Measurements from ENCODE around the gene TAF1C.
"Not testable (repeated sequence)": the region's sequence is repeated elsewhere in the genome, so short reads cannot be mapped to it uniquely, and the experiment has no call there.

The TAF1C gene, protein sequence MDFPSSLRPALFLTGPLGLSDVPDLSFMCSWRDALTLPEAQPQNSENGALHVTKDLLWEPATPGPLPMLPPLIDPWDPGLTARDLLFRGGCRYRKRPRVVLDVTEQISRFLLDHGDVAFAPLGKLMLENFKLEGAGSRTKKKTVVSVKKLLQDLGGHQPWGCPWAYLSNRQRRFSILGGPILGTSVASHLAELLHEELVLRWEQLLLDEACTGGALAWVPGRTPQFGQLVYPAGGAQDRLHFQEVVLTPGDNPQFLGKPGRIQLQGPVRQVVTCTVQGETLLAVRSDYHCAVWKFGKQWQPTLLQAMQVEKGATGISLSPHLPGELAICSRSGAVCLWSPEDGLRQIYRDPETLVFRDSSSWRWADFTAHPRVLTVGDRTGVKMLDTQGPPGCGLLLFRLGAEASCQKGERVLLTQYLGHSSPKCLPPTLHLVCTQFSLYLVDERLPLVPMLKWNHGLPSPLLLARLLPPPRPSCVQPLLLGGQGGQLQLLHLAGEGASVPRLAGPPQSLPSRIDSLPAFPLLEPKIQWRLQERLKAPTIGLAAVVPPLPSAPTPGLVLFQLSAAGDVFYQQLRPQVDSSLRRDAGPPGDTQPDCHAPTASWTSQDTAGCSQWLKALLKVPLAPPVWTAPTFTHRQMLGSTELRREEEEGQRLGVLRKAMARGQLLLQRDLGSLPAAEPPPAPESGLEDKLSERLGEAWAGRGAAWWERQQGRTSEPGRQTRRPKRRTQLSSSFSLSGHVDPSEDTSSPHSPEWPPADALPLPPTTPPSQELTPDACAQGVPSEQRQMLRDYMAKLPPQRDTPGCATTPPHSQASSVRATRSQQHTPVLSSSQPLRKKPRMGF

DNA sequence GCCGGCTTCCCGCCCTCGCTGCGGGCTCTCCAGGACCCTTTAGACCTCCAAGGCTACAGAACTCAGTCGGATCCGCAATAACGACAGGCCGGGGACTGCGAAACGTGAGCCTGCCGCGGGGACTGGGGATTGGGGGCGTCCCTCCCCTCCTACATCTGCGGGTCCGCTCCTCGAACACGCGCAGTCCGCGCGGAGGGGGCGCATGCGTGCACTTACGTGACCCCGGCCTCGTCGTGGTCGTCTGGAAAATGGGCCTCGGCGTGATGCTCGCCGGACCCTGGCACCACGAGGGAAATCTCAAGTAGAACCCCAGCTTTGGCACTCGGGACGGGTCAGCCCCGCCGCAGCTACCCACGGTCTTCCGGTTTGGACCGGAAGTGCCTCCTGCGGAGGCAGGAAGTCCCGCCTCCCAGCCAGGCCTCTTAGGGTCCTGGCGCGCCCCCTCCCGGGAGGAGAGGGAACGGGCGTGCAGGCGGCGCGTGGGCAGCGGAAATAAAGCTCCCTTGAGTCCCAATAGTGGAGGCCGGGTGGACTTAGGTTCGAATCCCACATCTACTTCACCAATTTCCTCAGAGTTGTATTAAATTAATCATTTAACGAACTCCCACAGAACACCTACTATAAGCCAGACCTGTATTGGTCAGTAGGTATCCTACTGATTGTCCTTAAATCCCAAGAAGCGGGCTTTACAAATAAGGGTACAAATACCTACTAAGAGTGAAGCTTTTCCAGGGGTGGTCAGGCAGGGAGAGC lies at the start of gene TAF1C:
Gene TAF1C, minus strand, starts transcription at position 373 of the 753 bp plus-strand sequence. CDS start 2,069 bp downstream, outside the sequence.
- DNase-seq (ENCODE audit: low read depth), result peak; percentile 95

DNA sequence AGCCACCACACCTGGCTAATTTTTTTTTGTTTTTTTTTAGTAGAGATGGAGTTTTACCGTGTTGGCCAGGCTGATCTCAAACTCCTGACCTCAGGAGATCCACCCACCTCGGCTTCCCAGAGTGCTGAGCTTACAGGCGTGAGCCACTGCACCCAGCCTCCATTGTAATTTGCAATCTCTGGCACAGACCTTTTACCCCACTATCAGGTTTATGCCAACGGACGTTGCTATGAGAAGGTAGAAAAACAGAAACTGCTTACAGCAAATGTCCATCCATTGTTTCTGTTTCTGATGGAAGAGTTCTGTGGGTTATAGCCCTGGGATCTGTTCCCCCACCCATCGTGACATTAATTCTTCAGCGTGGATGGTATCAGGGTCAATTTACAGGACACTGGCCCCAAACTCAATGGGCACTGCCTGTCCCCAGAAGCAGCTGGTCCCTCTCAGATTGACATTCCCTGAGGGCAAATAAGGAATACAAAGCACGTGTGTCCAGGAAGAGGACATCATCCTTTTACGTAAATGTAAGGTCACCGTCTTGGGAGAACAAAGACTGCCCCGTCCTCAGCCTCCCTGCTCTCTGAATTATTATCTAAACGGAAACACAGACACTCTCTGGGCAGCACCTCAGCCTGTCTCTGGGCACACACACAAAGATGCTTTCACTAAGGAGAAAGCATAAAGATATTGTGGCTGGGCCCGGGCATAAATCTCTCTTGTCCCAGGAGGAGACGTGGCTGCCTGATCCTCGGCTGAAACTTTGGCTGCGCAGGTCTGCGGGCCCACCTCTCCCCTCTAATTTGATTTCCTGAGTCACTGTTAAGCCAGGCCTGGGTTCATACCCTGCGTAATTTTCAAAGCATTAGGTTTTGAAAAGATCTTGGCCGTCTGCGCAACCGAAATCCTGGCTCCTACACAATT lies 47.7 kb upstream of the TAF1C start:
- no peak for DNase-seq (ENCODE audit: low read depth)

DNA sequence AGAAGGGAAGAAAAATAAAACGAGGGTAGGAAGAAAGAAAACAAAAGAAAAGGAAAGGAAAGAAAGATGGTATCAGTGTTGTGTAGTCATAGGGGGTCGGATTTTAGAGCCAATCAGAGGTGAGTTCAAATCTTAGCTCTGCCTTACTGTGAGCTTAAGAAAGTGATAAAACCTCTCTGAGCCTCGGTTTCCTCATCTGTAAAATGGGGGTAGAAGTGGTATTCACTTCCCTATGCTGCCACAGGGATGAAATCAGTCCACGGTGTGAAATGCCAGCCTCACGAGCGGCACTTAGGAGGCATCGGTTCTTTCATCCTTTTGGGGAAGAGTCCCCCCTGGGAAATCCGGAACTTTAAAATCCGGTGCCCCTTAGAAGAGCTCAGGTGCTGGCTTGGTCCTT lies 46.9 kb upstream of the TAF1C start:
- no peak for DNase-seq (ENCODE audit: low read depth)

- DNase-seq (ENCODE audit: low read depth), result no peak
Measured at GRCh38 chr16:84232969-84233368, 46.1 kb upstream of the TAF1C start.

DNA sequence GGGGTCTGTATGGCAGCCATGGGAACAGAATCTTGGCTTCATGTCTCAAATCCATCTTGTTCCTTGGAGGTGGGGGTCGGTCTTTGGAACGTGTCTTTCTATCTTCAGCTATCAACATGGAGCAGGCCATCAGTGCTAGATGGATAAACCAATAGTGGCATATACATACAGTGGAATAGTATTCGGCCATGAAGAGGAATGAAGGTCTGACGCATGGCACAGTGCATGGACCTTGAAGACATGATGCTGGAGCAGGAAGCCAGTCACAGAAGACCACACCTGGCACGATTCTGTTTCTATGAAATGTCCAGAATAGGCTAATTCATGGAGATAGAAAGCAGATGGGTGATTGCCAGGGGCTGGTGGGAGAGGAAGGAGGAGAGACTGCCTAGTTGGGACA lies 45.2 kb upstream of the TAF1C start:
- no peak for DNase-seq (ENCODE audit: low read depth)

DNA sequence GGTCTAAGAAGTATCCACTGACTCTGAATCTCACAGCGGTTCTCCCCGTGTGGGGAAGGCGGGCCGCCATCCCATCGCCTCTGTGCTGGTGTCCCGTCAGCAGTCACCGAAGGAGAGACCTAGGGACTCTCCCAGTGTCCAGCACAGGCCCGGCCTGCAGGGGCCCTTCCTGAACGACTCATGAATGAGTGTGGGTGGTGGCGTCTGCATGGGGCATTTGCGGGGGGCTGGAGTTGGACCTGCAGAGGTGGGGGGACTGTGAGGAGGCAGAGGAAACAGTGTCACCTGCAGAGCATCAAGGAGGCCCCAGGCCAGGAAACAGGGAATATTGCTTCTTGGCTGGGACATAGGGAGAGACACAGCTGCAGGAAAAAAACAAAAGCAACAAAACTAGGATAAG lies 42.6 kb upstream of the TAF1C start:
- DNase-seq (ENCODE audit: low read depth), result no peak

DNA sequence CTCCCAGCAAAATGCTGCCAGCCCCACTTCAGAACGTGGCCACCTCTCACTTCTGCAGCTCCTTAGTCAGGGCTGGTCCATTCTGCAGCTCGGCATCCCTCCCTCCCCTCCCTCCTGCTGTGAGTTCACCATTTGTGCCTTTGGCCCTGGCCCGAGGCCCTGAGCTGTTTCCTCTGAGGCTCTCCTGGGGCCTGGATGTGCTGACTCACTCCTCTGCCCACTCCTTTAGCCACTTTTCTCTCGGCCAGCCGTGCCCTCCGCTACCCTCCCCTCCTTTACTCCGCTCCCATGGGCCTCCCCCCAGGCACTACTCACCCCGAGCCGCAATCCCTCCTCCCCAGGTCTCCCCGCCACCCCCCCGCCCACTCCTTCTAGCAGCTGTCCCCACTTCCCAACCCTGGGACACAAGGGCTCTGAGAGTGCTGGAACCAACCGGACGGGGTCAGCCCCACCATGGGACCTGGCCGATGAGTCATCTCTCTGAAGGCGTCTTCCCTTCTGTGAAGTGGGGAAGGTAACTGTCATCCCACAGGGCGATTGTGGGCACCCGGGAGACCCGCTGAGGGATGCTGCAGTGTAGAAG lies 41.5 kb upstream of the TAF1C start:
- peak; percentile 81 for DNase-seq (ENCODE audit: low read depth)

- DNase-seq (ENCODE audit: low read depth), result no peak
Measured at GRCh38 chr16:84227548-84227947, 40.7 kb upstream of the TAF1C start.

DNA sequence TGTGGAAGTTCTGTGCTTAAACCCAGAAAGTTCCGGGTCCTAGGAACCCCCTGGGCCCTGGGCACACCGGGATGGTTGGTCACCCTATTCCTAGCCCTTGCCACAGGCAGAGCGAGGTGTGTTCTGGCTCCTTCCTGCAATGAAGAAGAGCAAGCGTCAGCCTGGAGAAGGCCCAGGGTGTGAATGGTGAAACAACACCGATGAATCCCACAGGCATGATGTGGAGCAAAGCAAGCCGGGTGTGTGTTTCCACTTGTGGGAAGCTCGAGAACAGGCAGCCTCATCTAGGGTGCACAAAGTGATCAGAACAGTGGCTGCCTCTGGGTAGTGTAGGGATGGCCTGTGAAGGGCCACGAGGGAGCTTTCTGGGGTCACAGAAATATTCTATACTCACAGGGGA lies 39.2 kb upstream of the TAF1C start:
- DNase-seq (ENCODE audit: low read depth), result no peak

- DNase-seq (ENCODE audit: low read depth), result no peak
Measured at GRCh38 chr16:84225571-84225970, 38.7 kb upstream of the TAF1C start.

DNA sequence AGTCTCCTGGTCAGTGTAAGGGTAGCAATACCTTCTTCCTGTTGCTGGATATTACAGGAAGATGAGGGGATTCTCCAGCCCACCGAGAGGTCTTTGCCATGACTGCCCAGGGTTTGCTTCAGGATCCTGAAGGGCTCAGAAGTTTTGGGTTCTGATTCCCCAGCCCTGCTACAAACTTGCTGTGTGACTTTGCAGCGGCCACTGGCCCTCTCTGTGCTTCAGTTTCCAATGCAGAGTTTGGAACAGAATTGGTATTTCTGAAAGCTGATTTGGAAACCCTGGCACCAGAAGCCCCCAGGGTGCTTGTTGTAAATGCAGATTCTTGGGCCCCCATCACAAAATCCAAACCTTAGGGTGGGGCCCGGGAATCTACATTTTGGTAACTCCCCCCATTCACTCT lies 38.3 kb upstream of the TAF1C start:
- DNase-seq (ENCODE audit: low read depth), result no peak

DNA sequence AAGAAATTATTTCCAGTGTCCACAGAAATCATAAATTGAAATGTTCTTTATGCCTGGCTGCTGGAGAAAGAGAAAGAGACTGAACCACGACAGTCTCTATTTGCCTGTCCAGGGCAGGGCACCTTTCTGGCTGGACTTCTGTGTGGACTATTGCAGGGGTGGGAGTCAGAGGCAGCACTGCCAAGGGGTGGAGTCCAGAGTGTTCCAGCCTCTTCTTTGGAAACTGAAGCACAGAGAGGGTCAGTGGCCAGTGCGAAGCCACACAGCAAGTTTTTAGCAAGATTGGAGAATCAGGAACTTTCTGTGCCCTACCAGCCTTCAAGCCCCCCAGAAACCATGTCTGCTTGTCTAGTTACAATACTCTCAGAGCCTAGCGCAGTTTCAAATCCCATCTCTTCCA lies 37.7 kb upstream of the TAF1C start:
- DNase-seq (ENCODE audit: low read depth), result no peak

- no peak for DNase-seq (ENCODE audit: low read depth)
Measured at GRCh38 chr16:84223456-84223855, 36.6 kb upstream of the TAF1C start.

GRCh38 chr16:84220851-84221250 lies 34.0 kb upstream of the TAF1C start:
- DNase-seq (ENCODE audit: low read depth), result no peak

DNA sequence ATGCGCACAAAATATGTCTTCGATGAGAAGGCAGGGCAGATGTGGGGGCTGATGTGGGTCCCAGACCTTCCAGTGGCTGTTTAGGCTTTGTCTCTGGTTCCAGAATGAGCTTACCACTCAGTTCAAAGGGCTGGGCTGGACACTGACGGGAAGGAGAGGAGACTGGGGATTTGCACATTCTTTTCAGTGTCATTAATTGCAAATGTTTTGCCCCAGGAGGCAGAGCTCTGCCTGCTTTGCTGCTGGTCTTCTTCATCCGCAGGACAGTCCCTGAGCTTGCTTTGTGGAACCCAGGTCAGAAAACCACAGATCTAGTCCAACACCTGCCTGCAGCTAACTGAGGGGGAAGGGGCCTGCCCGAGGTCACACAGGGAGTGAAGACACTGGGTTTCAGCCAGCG lies 32.1 kb upstream of the TAF1C start:
- DNase-seq (ENCODE audit: low read depth), result no peak

DNA sequence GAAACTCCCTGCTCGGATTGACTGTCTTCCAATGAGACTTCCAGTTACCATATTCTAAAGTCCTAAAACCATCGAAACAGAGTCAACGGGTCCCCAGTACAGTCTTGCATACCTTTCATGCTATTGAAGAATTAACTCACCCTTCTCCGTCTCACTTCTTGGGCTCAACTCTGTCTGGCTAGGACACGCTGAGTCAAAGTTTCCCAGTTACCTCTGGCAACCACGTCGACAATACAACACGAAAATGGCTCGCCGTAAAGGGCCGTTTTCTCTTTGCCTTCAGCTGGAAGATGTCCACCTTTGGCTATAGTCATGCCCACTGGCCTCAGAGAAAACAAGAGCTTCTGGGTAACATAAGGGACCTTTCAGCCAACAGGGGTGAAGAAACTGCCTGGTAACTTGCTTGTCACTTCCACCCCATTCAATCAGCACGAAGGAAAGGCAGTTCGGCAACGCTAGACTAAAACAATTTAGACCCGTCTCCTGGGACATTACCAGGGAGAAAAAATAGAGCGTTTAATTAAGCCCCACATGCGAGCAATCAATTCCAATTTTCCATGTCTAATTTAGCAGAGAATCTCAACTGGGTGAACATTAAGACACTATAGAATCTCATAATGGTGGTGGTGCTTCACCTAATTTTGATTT lies 31.4 kb upstream of the TAF1C start:
- no peak for DNase-seq (ENCODE audit: low read depth)

DNA sequence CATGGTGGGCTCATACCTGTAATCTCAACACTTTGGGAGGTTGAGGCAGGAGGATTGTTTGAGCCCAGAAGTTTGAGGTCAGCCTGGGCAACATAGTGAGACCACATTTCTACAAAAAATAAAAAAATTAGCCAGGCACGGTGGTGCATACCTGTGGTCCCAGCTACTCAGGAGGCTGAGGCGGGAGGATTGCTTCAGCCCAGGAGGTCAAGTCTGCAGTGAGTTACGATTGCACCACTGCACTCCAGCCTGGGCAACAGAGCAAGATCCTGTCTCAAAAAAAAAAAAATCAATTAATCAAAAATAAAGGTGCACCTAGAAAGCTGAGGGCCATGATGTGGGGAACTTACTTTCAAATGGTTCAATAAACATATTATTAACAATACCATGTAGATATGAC lies 29.3 kb upstream of the TAF1C start:
- not testable (repeated sequence) for DNase-seq (ENCODE audit: low read depth)

DNA sequence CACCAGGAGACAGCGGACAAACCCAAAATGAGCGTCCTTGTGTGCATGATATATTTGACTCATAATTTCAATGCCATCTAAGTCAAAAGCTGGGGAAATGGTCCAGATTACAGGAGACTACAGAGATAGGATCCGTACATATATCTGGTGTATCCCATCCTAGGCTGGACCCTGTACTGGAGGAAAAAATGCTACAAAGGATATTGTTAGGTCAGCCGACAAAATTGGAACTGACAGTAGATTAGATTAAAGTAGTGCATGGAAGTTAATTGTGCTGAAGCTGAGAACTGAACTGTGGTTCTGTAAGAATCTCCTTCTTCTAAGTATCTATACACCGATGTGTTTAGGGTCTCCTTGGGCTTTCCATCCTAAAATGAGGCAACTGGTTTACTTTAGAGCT lies 28.7 kb upstream of the TAF1C start:
- DNase-seq (ENCODE audit: low read depth), result no peak

- no peak for DNase-seq (ENCODE audit: low read depth)
Measured at GRCh38 chr16:84214451-84215066, 27.7 kb upstream of the TAF1C start.

DNA sequence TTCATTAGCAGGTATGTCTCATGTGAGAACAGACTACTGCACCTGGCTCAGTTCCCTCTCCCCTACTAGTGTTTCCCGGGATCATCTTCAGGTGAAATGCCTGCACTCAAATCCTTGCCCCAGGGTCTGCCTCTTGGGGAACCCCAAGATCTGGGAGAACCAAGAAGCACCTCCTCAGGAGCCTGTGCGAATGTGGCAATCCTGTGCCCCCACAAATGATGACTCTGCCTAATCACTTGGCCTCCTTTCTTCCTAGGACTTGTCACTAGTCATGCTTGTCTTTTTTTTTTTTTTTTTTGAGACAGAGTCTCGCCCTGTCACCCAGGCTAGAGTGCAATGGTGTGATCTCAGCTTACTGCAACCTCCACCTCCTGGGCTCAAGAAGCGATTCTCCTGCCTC lies 25.8 kb upstream of the TAF1C start:
- DNase-seq (ENCODE audit: low read depth), result no peak
